Fibroblast of skin of left biceps (primary cell): Measurements from ENCODE around the gene CUL1.

ENCODE experiments used
- DNase-seq, 2 experiments: peaks; one replicate each; pipeline ENCODE4 v3.0.0-alpha.2; 2013; ENCODE audit warnings: low read depth in 2 of 2

CUL1 gene

DNA sequence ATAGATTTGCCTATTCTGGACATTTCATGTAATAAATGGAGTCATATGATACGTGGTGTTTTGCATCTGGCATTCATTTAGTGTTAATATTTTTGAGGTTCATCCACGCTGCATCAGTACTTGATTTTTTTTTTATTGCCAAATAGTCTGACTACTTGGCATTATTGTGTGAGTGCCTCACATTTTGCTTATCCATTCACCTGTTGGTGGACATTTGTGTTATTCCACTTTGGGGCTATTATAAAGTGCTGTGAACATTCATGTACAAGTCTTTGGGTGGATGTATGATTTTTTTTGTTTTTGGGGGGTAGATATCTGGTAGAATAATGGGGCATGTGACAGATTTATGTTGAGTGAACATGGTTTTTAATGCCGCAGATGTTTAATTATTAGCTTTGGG, 19.7 kb downstream of the CUL1 start:
- DNase-seq, result no peak

- DNase-seq, result no peak
These were observed 21.1 kb downstream of the CUL1 start for GRCh38 chr7:148719753-148720152.

DNA sequence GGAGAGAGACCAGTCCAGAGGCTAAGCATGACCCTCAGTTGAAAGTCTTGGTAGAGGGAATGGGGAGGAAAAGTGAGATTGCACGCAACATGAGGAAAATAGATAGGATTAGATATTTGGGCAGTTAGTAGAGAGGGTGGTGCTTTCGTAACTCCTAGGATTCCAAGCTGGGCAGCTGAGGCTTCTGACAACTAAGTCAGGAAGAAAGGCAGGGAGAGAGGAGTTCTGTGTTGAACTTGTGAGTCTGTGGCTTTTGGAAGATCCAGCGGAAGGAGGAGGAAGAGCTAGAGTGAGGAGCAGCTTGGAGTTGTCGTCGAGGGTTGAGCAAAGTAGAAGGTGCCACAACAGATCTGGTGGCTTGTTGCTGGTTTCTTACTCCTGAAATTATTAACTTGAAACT, 21.8 kb downstream of the CUL1 start:
- no peak for DNase-seq

GRCh38 chr7:148721390-148721789, 22.7 kb downstream of the CUL1 start:
- DNase-seq, result no peak

- no peak for DNase-seq
These were observed 23.9 kb downstream of the CUL1 start for GRCh38 chr7:148722340-148723165.

DNA sequence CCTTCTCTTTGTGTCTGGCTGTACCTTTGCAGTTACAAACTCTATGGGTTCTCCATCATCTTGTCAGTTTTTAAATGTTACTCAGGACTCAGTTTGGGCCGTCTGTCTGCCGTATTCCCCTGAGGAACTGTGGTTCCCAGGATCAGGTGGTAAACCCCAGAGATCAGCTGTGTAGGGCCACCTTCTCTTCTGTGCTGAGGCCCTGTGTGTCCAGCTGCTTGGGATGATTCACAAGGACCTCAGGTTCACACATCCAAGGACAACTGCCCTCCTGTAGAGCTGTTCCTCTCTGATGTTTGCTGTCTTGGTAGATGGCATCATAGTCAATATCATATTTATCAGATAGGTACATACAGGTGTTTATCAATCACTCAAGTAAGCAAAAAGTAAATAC, 24.5 kb downstream of the CUL1 start:
- DNase-seq, result no peak

GRCh38 chr7:148723846-148724245, 25.1 kb downstream of the CUL1 start:
- DNase-seq, result no peak

GRCh38 chr7:148726385-148726784, 27.7 kb downstream of the CUL1 start:
- DNase-seq, result no peak

GRCh38 chr7:148727501-148728278, 29.0 kb downstream of the CUL1 start:
- DNase-seq, result no peak

DNA sequence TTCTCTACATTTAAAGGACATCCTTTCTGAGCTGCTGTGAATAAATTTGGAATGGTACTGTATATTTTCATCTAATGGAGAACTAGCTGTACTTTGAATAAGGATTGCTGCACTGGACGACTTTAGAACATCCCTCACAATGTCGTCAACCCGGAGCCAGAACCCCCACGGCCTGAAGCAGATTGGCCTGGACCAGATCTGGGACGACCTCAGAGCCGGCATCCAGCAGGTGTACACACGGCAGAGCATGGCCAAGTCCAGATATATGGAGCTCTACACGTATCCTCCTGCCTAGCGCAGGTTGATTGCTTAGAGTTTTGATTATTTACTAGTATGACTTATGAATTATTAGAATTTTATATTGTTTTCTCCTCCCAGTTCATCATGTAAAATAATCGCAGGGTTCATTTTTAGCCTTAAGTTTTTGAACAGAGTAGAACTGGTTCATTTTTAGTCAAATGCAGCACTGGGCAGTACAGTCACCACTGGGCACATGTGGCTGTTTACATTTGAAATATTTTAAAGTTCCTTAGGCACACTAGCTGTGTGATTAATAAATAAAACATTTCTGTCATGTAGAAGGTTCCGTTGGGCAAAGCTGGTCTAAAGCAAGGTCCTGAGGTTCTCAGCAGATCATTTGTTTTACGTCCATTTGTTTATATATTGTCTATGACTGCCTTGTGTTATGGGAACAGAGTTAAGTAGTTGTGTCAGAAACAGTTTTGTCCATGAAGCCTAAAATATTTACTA, 31.5 kb downstream of the CUL1 start:
- DNase-seq, result no peak

DNA sequence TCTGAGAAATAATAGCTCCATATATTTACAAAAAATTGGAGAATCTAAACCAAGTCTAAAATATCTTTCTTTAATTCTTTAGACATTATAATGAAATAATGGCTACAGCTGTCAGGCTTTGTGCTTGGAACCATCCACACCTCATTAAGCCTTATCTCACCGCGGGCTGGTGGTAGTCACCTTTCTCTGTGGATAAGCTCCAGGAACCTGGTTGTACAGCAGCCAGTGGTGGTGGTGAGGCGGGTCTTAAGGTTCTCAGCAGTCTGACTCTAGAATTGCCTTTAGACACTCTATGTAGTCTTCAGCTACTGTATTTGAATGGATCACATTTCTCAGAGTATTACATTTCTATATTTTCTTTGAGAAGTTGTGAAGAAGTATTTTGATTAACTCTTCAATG, 34.2 kb downstream of the CUL1 start:
- DNase-seq, result no peak

DNA sequence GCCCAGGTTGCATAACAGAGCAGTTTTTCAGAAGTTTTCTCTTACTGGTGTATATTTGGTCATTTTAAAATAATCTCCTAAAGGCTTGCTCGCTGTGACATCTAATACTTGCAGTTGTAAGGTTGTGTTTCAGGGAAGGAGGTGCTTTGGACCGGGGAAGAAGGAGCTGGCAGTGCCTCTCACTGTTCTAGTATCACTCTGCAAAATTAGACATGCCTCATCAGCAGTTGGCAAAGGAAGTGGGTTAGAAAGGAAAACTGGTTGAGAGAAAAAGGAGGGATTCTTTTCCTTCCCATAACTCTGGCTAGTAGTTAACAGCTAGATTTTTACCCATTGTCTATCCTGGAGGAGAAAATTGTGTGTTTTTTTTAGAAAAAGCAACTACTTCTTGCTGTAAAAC, 34.8 kb downstream of the CUL1 start:
- DNase-seq, result no peak

- no peak for DNase-seq
These were observed 36.4 kb downstream of the CUL1 start for GRCh38 chr7:148735141-148735540.

GRCh38 chr7:148735967-148736366, 37.3 kb downstream of the CUL1 start:
- no peak for DNase-seq

DNA sequence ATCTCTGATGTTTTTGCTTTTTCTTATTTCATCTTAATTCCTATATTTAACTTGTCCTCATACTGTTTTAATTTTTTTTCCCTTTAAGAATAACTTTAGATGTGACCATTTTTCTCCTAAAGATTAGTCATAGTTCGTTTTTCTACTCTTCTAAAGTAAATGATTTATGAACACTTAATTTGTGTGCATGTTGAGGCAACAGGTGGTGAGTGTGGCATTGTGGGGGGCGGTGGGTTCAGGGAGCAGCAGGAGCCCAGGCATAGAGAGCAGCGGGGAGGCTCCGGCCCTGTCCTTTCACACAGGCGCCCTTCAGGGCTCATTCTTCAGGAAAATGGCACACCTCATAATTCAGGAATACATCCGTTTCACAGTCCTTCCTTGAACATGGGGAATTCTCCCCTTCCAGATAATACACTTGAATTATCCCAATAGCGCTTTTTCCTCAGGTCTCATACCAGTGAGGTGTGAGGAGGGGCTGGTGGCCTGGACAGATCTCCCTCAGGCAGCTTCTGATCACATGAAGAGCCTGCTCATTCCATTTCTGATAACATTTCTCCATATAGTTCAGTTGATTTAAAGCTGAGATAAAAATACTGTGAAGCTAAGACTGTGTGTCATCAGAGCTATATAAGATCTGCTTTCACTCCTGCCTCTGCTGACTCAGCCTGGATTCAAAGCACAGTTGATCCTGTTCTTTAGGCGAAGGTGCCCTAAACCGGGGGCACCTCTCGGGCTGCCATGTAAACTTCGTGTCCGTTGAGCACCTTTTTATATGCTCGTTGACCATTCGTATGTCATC, 40.2 kb downstream of the CUL1 start:
- DNase-seq, result no peak

GRCh38 chr7:148746135-148746534, 47.4 kb downstream of the CUL1 start:
- DNase-seq, result no peak

DNA sequence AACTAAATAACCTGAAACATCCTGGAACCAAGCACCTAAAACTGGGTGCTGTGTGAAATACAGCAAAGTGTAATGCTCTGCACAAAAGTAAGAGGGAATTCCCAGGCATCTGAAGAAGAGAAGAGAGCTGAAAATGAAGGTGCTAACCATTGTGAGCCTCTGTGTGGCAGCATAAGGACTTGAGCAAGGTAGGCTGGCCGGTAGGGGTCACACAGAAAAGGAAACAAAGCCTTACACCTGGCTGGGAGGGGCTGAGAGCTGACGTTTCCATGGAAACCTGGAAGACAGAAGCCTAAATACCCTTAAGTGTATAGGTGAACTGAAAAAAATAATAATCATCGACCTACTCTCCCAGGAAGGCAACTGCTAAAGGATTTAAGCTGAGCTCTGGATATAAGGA, 48.6 kb downstream of the CUL1 start:
- DNase-seq, result no peak

- DNase-seq, result no peak
These were observed 52.0 kb downstream of the CUL1 start for GRCh38 chr7:148750442-148751355.

GRCh38 chr7:148753224-148753623, 54.5 kb downstream of the CUL1 start:
- DNase-seq, result no peak

DNA sequence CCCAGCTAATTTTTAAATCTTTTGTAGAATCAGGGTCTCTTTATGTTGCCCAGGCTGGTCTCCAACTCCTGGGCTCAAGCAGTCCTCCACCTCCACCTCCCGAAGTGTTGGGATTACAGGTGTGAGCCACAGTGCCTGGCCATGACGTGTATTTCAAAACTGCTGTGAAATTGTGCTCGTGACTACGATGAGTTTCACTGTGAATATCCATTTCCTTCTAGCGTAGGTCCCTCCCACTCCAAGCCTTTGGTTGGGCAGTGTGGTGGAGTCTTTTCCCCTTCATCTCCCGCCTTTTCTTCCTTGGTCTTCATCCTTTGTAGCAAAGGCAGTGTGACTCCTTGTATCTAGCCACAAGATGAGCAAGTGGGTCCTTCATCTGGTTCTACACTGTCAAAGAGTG, 56.2 kb downstream of the CUL1 start:
- no peak for DNase-seq
